ENCODE data around the gene HPN.
"Not testable (repeated sequence)": the region's sequence is repeated elsewhere in the genome, so short reads cannot be mapped to it uniquely, and the experiment has no call there.

The HPN gene

DNA sequence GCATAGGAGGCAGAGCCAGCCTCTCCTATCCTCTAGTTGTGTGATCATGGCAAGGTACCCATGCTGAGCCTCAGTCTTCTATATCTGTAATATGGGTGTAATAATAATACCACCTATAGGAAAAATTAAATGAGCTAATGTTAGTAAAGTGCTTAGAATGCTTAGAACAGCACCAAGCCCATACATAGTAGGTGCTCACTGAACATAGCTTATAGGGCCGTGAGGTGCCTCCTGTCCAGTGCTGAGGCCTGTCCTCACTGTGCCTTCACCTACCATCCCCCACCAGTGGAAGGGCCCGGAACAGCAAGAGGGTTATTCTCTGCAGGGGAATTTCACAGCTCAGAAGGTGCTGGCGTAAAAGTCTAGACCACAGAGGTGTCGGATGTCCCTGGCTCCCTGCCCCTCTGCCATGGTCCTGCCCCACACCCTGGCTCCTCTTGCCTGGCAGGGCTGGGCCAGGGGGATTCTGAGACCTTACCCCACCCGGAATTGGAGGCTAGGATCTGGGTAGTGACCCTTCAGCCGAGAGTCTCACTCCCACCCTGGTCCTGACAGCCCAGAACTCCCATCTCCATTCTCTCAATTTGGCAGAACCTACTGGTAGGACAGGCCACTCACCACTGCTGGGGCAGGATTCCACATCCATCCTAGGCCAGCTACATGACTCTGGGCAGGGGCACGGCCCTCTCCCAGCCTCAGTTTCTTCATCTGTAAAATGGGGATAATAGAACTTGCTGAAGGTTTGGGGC lies 13.5 kb upstream of the HPN start:
- no peak for DNase-seq (ENCODE audit: low read depth)

DNA sequence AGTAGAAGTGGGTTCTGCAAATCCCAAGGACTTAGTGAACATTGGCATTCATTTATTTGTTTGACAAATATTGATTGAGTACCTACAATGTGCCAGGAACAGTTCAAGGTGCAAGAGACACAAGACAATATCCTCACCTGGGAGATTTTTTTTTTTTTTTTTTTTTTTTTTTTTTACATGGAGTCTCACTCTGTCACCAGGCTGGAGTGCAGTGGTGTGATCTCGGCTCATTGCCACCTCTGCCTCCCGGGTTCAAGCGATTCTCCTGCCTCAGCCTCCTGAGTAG lies 13.0 kb upstream of the HPN start:
- DNase-seq (ENCODE audit: low read depth) = not testable (repeated sequence)

DNA sequence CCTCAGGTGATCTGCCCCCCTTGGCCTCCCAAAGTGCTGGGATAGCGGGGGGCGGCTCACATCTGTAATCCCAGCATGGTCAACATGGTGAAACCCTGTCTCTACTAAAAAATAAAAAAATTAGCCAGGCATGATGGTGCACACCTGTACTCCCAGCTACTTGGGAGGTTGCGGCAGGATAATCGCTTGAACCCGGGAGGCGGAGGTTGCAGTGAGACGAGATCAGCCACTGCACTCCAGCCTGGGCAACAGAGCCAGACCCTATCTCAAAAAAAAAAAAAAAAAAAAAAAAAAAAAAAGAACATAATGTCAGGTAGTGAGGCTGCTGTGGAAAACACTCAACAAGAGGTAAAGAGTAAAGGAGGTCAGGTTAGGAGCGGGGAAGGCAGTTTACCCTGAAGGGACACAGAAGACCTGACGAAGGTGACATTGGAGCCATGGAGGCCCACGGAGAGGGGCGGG lies 12.2 kb upstream of the HPN start:
- DNase-seq (ENCODE audit: low read depth) = not testable (repeated sequence)

DNA sequence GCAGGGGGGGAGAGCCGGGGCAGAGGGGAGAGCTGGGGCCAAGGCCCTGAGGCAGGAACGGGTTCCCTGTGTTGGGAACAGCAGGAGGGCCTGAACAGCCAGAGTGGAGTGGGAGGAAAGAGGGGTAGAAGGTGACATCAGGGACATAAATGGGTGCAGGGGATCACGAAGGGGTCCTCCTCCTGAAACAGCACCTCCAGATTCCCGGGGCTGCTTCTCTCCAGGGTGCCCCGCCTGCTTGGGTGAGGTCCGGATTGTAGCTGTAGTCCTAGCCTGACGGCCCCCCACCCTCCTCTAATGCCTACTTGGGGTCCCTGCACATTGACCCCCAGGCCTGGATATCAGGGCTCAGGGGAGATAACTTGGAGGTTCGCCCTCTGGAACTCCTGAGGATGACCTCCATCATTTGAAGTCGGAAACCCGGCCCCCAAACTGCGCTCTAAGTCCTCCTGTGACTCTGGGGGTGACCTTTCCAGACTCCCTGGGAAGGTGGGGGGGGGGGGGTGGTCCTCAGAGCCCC lies 11.7 kb upstream of the HPN start:
- no peak for DNase-seq (ENCODE audit: low read depth)

DNA sequence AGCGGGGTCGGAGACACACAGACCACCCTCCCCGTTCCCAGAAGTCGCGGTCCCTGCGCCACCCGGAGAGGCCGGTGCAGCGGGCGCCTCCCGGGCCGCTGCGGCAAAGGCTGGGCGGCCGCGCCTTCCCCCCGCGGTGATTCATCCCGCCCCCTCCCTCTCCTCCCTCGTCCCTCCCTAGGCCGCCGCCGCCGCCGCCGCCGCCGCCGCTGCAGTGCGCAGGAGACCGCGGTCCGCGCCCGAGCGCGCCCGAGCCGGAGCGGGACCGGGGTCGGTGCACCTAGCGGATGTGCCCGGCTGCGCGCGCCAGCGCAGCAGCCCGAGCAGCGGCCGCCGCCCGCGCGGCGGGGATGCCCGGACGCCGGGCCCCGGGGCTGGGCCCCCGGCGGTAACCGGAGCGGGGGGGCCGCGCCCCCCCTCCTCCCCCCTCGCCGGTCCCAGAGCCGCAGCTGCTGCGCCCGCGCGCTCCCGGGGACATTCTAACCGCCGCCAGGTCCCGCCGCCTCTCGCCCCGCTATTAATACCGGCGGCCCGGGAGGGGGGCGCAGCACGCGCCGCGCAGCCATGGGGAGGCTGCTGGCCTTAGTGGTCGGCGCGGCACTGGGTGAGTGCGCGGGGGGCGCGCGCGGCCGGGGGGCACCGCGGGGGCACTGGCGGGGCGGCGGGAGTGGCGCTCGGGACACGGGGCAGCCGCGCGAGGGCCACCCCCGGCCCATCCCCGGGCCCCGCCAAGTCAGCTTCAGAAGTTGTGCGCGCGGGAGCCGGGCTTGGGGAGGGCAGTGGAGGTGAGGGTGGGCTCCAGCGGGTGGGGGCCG lies 11.1 kb upstream of the HPN start, which contains the start of gene SCN1B:
TSS of gene SCN1B (plus strand) at position 214 of the 815 bp plus-strand sequence. CDS start at position 565, 351 bp downstream.
- peak; percentile 66 for DNase-seq (ENCODE audit: low read depth)

- DNase-seq (ENCODE audit: low read depth) = no peak
These were observed 10.2 kb upstream of the HPN start for GRCh38 chr19:35031072-35031881.

DNA sequence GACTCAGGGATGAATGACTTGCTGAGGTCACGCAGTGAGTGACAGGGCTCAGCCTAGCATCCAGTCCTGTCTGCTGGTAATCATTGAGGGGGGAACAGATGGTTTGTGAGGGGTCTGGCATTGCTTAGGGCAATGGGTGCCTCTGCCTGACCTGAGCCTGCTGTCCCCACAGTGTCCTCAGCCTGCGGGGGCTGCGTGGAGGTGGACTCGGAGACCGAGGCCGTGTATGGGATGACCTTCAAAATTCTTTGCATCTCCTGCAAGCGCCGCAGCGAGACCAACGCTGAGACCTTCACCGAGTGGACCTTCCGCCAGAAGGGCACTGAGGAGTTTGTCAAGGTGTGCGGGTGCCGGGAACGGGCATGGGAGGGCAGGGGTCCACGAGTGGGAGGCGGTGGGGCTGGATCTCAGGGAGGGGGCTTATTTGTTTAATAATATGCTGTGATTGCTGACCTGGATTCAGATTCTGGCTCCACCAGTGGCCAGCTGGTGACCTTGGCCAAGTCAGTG lies 9.1 kb upstream of the HPN start:
- DNase-seq (ENCODE audit: low read depth) = no peak

GRCh38 chr19:35033067-35034004 lies 8.2 kb upstream of the HPN start:
- no peak for DNase-seq (ENCODE audit: low read depth)

GRCh38 chr19:35034005-35034502 lies 7.5 kb upstream of the HPN start:
- DNase-seq (ENCODE audit: low read depth) = no peak

DNA sequence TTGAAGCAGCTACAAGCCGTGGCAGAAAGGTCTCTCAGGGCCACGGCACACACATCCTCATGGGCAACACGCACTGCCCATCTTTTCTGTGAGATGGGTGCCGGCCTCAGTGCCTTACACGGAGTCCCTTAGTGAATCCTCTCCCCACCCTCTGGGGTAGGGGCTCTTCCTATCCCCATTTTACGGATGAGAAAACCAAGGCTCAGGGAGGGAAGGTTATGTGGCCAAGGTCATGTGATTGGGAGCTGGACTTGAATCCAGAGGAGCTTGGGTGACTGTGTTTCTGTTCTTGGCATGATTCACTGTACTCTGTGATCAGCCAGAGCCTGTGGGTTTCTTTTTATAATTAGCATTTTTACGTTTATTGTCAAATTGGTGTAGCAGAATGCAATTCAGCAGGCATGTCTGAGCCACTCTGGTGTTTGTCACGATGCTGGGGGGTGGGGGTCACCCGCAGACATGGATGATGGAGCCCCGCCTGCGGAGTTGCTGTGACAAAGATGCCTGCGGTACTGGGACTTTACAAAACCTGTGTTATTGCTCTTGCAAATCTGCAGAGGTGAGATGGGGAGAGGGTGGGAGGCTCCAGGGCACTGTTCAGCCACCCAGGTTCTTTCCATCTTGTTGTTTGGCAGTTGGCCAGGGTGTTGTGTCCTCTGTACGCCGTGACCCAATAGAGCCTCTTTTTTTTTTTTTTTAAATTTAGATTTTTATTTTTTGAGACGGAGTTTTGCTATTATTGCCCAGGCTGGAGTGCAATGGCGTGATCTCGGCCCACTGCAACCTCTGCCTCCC lies 6.7 kb upstream of the HPN start:
- DNase-seq (ENCODE audit: low read depth) = no peak

- DNase-seq (ENCODE audit: low read depth) = no peak
These were observed 3.6 kb upstream of the HPN start for GRCh38 chr19:35037716-35038622.

- no peak for DNase-seq (ENCODE audit: low read depth)
These were observed 2.7 kb upstream of the HPN start for GRCh38 chr19:35038623-35039512.

- no peak for DNase-seq (ENCODE audit: low read depth)
These were observed 1.4 kb upstream of the HPN start for GRCh38 chr19:35039881-35040825.

DNA sequence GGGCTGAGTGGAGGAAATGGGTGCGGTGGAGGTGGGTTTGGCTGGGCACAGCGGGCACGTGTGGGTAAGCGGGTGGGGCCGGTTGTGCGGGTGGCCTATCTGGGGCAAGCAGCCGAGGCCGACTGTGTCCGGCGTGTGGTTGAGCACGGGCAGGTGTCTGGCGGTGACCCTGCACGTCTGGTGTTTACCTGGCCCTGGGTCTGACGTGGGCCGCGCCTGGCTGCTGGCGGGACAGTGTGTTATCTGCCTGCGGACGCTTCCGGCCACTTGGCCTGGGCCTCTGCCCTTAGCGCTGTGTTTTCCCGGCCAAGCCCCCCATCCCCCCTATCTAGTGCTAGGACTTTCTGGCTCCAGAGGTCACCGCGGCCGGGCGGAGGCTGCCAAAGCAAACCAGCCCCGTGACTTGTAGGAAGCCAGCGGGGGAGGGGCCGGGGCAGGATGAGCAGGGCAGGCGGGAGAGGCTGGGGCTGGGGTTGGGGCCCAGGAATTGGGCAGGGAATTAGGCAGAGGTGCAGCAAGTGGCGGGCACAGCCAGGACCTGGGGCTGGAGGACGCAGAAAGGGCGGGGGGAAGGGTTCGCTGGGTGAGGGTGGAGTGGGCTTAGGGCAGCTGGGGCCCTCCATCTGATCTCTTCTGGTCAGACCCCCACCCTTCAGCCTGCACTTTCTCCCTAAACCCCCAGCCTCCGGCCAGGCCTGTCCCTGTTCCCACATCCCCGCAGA lies 534 bp upstream of the HPN start:
- no peak for DNase-seq (ENCODE audit: low read depth)

- DNase-seq (ENCODE audit: low read depth) = no peak
These were observed 672 bp downstream of the HPN start for GRCh38 chr19:35042056-35042730.
